ENCODE measurements around the gene ALG11. TPM values are rescaled to one million over a fixed set of nuclear protein-coding genes. Genes with fewer than 3 reads are reported as not detected.

ALG11 gene
- total RNA-seq, result 10 to 100 TPM; 11.6 to 32.9 (median 21.8) TPM
- polyA plus RNA-seq, result 10 to 100 TPM in 1 of 2 donors, 1 to 10 TPM in 1; 4.0 to 11.3 TPM
- long read RNA-seq, donor 1, transcript ALG11-202 (4 exons, 2,558 nt), result major isoform, 40 of 51 reads
- long read RNA-seq, donor 1, partial matches to known transcripts, result 4 of 51 reads
- long read RNA-seq, donor 1, other reads (novel, unspliced or antisense), result 7 of 51 reads
- long read RNA-seq, donor 2, transcript ALG11-203 (2 exons, 1,404 nt), result minor isoform, 17 of 224 reads
- long read RNA-seq, donor 2, transcript ALG11-202 (4 exons, 2,558 nt), result major isoform, 153 of 224 reads
- long read RNA-seq, donor 2, transcript ALG11-204 (2 exons, 1,983 nt), result minor isoform, 9 of 224 reads
- long read RNA-seq, donor 2, partial matches to known transcripts, result 14 of 224 reads
- long read RNA-seq, donor 2, other reads (novel, unspliced or antisense), result 31 of 224 reads
- long read RNA-seq, donor 3, transcript ALG11-203 (2 exons, 1,404 nt), result minor isoform, 5 of 49 reads
- long read RNA-seq, donor 3, transcript ALG11-202 (4 exons, 2,558 nt), result major isoform, 26 of 49 reads
- long read RNA-seq, donor 3, partial matches to known transcripts, result 5 of 49 reads
- long read RNA-seq, donor 3, other reads (novel, unspliced or antisense), result 9 of 49 reads

GRCh38 chr13:52011632-52012511 is at the start of gene ALG11:
Gene ALG11 (plus strand): TSS chr13:52012398. CDS start chr13:52012419, 21 bp downstream.
- Histone ChIP-seq H3K4me1 (peaks cover 0 to 32% (median 21%) of the 10 kb centered on the region in 12 donors), H3K4me3 (peak within 1 kb of the TSS; percentile 63 to 98 (median 91)), H3K9me3 (no peaks in the 10 kb centered on the region), H3K36me3 (peaks cover 0 to 6% (median 0%) of the 10 kb centered on the region in 9 donors), H3K27me3 (peaks cover 0 to 9% (median 0%) of the 10 kb centered on the region in 9 donors), H3K27ac (peak within 1 kb of the TSS; percentile 64 to 90 (median 84))
- ATAC-seq, result peak; percentile 100
- TF ChIP-seq CTCF (IDR thresholded peaks at IDR 0.05), result peak in 2 of 12 donors; percentile 5 to 16
- peak in 1 of 2 donors; percentile 30 for TF ChIP-seq POLR2A (IDR thresholded peaks at IDR 0.05)
- WGBS, 4 donors, result 0% methylated on average over 31 to 82 of the region's 82 CpGs
- intact Hi-C loops (cut with DNase I), result loop anchor here in 4 of 10 donors (1.0 to 10.0 kb wide), 8 partner anchors 45 to 443 kb away; partner anchors contain the start of genes CKAP2 (in 1 of the 4), VPS36 (in 1 of the 4) and WDFY2 (in 1 of the 4)
- DNase-seq, result peak; percentile 99 to 100 (median 100)

- no peak for ATAC-seq
- peaks cover 0 to 10% (median 0%) of the 10 kb centered on the region in 9 donors for H3K36me3 ChIP-seq
- TF ChIP-seq POLR2A (IDR thresholded peaks at IDR 0.05) (no peak), CTCF (IDR thresholded peaks at IDR 0.05) (no peak)
Observed at GRCh38 chr13:51966186-51966585, 46.0 kb upstream of the ALG11 start.

GRCh38 chr13:51967482-51968446 is 44.4 kb upstream of the ALG11 start:
- WGBS, 4 donors, result 69 to 75% (median 73%) methylated on average over 8 of the region's 8 CpGs
- peaks cover 0 to 30% (median 5%) of the 10 kb centered on the region in 12 donors for H3K4me1 ChIP-seq
- intact Hi-C loops (cut with DNase I), result loop anchor here in 1 of 10 donors (1.0 kb wide), 1 partner anchor 45 kb away; the partner anchor contains the start of gene ALG11
- TF ChIP-seq POLR2A (IDR thresholded peaks at IDR 0.05) (no peak), CTCF (IDR thresholded peaks at IDR 0.05) (no peak)
- ATAC-seq (peak; percentile 72 to 90 (median 76)), DNase-seq (no peak)
- peak overlapping the region; percentile 3 to 89 (median 73) for H3K27ac ChIP-seq
- no peaks in the 10 kb centered on the region for H3K27me3 ChIP-seq
- no peaks in the 10 kb centered on the region for H3K9me3 ChIP-seq
- H3K4me3 ChIP-seq, result no peak overlapping the region
- H3K36me3 ChIP-seq, result peaks cover 0 to 10% (median 0%) of the 10 kb centered on the region in 9 donors

More at GRCh38 chr13:51966186-51966585, 46.0 kb upstream of the ALG11 start:
- H3K9me3 ChIP-seq, result no peaks in the 10 kb centered on the region
- WGBS, 4 donors, result 91 to 97% (median 94%) methylated on average over 10 of the region's 10 CpGs
- DNase-seq, result no peak
- no peaks in the 10 kb centered on the region for H3K27me3 ChIP-seq
- H3K27ac ChIP-seq, result peak overlapping the region in 3 of 12 donors; percentile 14 to 39 (median 25)
- H3K4me1 ChIP-seq, result peaks cover 0 to 30% (median 5%) of the 10 kb centered on the region in 12 donors
- intact Hi-C loops (cut with DNase I), result no loop called here
- no peak overlapping the region for H3K4me3 ChIP-seq

Measured in heart left ventricle (tissue), 16 donors.